GM12878 (cell line): Measurements from ENCODE around the gene ELL. TPM values are rescaled to one million over a fixed set of nuclear protein-coding genes. Genes with fewer than 3 reads are reported as not detected.

Experiments used
- BHLHE40 ChIP-seq, 2 experiments: fragments of 450-650 bp in 1 of 2; IDR thresholded peaks; 2 replicates each; pipeline ENCODE4 v1.6.1; 2011 to 2017; ENCODE audit warnings: low read depth in 2 of 2, borderline replicate concordance in 1 of 2, improper control_type of control experiment in 1 of 2, low read length in 1 of 2, mild to moderate bottlenecking in 1 of 2
- CBFB ChIP-seq: IDR thresholded peaks from 2 replicates; pipeline ENCODE4 v1.6.1; 2016; ENCODE audit warnings: antibody characterized with exemption, low read depth
- CEBPB ChIP-seq, 2 experiments: fragments of 150-350 bp in 1 of 2; IDR thresholded peaks; 2 replicates each; pipeline ENCODE4 v1.6.1; 2012 to 2014; ENCODE audit warnings: low read depth in 2 of 2, low read length in 2 of 2, borderline replicate concordance in 1 of 2, inconsistent platforms in 1 of 2
- ETV6 ChIP-seq, 2 experiments: fragments of 450-650 bp in 1 of 2; IDR thresholded peaks in 1 of 2; conservative IDR thresholded peaks in 1 of 2; 2 replicates each; pipeline ENCODE4 v1.6.1; 2014; ENCODE audit warnings: antibody characterized with exemption in 1 of 2, borderline replicate concordance in 1 of 2, low read depth in 1 of 2, mild to moderate bottlenecking in 1 of 2, moderate library complexity in 1 of 2
- KAT2A ChIP-seq: conservative IDR thresholded peaks from 2 replicates; pipeline ENCODE4 v1.6.1; 2011; ENCODE audit warnings: low read depth, low read length; ENCODE audit not compliant: control insufficient read depth
- MXI1 ChIP-seq: fragments of 150-350 bp; IDR thresholded peaks from 2 replicates; pipeline ENCODE4 v1.6.1; 2011; ENCODE audit warnings: low read depth, mild to moderate bottlenecking, inconsistent platforms, low read length, improper control_type of control experiment
- NBN ChIP-seq: fragments of 450-650 bp; IDR thresholded peaks from 2 replicates; pipeline ENCODE4 v1.6.1; 2016
- NR2C2 ChIP-seq: IDR thresholded peaks from 2 replicates; pipeline ENCODE4 v1.6.1; 2011; ENCODE audit warnings: borderline replicate concordance, low read depth; ENCODE audit not compliant: control insufficient read depth, insufficient read length
- RAD51 ChIP-seq: fragments of 450-650 bp; IDR thresholded peaks from 2 replicates; pipeline ENCODE4 v1.6.1; 2016; ENCODE audit warnings: moderate library complexity, mild to moderate bottlenecking, inconsistent platforms
- RFX5 ChIP-seq: IDR thresholded peaks from 2 replicates; pipeline ENCODE4 v1.6.1; 2011; ENCODE audit warnings: low read depth, low read length, improper control_type of control experiment
- SMAD5 ChIP-seq: IDR thresholded peaks from 2 replicates; pipeline ENCODE4 v1.6.1; 2016; ENCODE audit warnings: antibody characterized with exemption, low read depth
- TARDBP ChIP-seq: IDR thresholded peaks from 2 replicates; pipeline ENCODE4 v1.6.1; 2016; ENCODE audit warnings: borderline replicate concordance
- ZNF274 ChIP-seq: IDR thresholded peaks from one replicate; pipeline ENCODE4 v1.8.0; 2011; ENCODE audit not compliant: insufficient read length, insufficient read depth
- polyA plus RNA-seq, 11 experiments: library from polyadenylated mRNA; depleted of rRNA in 4 of 11; unstranded in 6 of 11; stranded (reverse) in 5 of 11; fragments of >200 nt; fragmentation: Nextera tagmentation in 4 of 11; fragmentation: Illumina TruSeq in 1 of 11; extraction: Ambion mirVana in 4 of 11; extraction: Trizol in 1 of 11; gene quantifications; 1 replicate in 1 of 11; 2 replicates in 10 of 11; pipeline versions ENCODE4 v1.2.1 to v1.2.3, GENCODE V29; 2011 to 2016; ENCODE audit warnings: inconsistent platforms in 2 of 11, missing spikeins in 2 of 11, low read depth in 1 of 11
- total RNA-seq, 4 experiments: library from RNA; depleted of rRNA in 3 of 4; stranded (reverse); fragments of >200 nt in 3 of 4; fragmentation: Illumina TruSeq in 1 of 4; extraction: Trizol in 1 of 4; gene quantifications; 2 replicates each; pipeline versions ENCODE4 v1.2.1 to v1.2.3, GENCODE V29; 2013 to 2021
- TF ChIP-seq, protein P1 (sequence below): IDR thresholded peaks from 2 replicates; pipeline ENCODE4 v1.6.1; 2011; ENCODE audit warnings: low read depth, mild to moderate bottlenecking, low read length, moderate library complexity, borderline replicate concordance; ENCODE audit errors: extremely low read depth
- TF ChIP-seq, protein P2 (sequence below): fragments of 450-650 bp; IDR thresholded peaks from 2 replicates; pipeline ENCODE4 v1.6.1; 2018; ENCODE audit warnings: mild to moderate bottlenecking, low read depth, moderate library complexity; ENCODE audit not compliant: partially characterized antibody
- TF ChIP-seq, protein P3 (sequence below): IDR thresholded peaks from 2 replicates; pipeline ENCODE4 v1.6.1; 2012; ENCODE audit warnings: improper control_type of control experiment, low read depth, low read length; ENCODE audit not compliant: insufficient replicate concordance
- TF ChIP-seq, protein P4 (sequence below): fragments of 450-650 bp; IDR thresholded peaks from 2 replicates; pipeline ENCODE4 v1.6.1; 2017; ENCODE audit warnings: antibody characterized with exemption, mild to moderate bottlenecking, moderate library complexity

The ELL gene
- total and polyA plus RNA-seq, 10 of the 15 experiments (the other 5 are each of a cell fraction or from before 2014, with no cell fraction given) = 0.91 to 25.0 (median 9.1) TPM

DNA sequence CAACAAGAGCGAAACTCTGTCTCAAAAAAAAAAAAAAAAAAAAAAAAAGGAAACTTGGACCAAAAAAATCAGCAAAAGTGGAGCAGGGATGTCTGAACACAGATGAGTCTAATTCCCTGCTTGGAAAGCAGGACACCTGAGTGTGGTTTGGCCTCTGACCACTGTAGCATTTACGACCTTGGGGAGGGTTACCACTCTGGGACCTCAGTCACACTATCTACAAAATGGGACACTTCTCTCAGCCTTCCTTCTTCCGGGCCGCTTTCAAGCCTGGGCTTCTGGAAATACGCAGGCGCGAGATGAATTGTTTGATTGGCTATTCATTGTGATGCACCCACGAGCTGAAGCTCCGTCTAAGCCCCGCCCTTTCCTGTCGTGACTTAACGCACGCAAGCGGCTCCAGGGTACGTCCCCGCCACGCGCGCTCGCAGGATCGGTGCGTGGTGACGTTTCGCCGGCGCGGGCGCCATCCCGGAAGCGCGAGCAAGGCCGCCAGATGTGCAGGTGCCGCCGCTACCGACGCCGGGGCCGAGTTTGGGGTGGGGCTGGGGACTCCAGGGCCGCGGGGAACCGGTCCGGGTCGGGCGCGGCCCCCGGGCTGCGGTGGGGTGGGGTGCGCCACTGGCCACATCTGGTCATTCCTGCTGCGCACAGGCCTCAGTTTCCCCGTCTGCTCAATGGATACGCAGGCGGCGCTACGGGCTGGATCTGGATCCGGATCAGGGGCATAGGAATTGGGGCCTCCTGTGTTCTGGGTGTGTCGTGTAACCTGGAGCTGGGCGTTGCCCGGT is 35.7 kb upstream of the ELL start, which contains the start of gene KXD1 (continued):
- TF ChIP-seq NBN (peak; percentile 84), ETV6 (conservative IDR thresholded peaks at IDR 0.05 in 1 of 2, IDR thresholded peaks at IDR 0.05 in 1 of 2; ENCODE audit: borderline replicate concordance in 1 of 2, low read depth in 1 of 2) (no peak), KAT2A (no peak), MXI1 (peak; percentile 90), BHLHE40 (IDR thresholded peaks at IDR 0.05; ENCODE audit: borderline replicate concordance in 1 of 2, low read depth in 2 of 2, low read length in 1 of 2) (peak; percentile 72 to 90), RAD51 (no peak), CEBPB (IDR thresholded peaks at IDR 0.05; ENCODE audit: borderline replicate concordance in 1 of 2, low read depth in 2 of 2, low read length in 2 of 2) (no peak), TARDBP (no peak), RFX5 (peak; percentile 50; the same call in 1 of the 2 replicates), ZNF274 (no peak), CBFB (peak; percentile 54; the same call in 1 of the 2 replicates), SMAD5 (peak; percentile 59), NR2C2 (no peak)
- TF ChIP-seq, protein P1, sequence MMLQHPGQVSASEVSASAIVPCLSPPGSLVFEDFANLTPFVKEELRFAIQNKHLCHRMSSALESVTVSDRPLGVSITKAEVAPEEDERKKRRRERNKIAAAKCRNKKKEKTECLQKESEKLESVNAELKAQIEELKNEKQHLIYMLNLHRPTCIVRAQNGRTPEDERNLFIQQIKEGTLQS = no peak
- TF ChIP-seq, protein P2, sequence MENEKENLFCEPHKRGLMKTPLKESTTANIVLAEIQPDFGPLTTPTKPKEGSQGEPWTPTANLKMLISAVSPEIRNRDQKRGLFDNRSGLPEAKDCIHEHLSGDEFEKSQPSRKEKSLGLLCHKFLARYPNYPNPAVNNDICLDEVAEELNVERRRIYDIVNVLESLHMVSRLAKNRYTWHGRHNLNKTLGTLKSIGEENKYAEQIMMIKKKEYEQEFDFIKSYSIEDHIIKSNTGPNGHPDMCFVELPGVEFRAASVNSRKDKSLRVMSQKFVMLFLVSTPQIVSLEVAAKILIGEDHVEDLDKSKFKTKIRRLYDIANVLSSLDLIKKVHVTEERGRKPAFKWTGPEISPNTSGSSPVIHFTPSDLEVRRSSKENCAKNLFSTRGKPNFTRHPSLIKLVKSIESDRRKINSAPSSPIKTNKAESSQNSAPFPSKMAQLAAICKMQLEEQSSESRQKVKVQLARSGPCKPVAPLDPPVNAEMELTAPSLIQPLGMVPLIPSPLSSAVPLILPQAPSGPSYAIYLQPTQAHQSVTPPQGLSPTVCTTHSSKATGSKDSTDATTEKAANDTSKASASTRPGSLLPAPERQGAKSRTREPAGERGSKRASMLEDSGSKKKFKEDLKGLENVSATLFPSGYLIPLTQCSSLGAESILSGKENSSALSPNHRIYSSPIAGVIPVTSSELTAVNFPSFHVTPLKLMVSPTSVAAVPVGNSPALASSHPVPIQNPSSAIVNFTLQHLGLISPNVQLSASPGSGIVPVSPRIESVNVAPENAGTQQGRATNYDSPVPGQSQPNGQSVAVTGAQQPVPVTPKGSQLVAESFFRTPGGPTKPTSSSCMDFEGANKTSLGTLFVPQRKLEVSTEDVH = peak; percentile 67
- TF ChIP-seq, protein P3, sequence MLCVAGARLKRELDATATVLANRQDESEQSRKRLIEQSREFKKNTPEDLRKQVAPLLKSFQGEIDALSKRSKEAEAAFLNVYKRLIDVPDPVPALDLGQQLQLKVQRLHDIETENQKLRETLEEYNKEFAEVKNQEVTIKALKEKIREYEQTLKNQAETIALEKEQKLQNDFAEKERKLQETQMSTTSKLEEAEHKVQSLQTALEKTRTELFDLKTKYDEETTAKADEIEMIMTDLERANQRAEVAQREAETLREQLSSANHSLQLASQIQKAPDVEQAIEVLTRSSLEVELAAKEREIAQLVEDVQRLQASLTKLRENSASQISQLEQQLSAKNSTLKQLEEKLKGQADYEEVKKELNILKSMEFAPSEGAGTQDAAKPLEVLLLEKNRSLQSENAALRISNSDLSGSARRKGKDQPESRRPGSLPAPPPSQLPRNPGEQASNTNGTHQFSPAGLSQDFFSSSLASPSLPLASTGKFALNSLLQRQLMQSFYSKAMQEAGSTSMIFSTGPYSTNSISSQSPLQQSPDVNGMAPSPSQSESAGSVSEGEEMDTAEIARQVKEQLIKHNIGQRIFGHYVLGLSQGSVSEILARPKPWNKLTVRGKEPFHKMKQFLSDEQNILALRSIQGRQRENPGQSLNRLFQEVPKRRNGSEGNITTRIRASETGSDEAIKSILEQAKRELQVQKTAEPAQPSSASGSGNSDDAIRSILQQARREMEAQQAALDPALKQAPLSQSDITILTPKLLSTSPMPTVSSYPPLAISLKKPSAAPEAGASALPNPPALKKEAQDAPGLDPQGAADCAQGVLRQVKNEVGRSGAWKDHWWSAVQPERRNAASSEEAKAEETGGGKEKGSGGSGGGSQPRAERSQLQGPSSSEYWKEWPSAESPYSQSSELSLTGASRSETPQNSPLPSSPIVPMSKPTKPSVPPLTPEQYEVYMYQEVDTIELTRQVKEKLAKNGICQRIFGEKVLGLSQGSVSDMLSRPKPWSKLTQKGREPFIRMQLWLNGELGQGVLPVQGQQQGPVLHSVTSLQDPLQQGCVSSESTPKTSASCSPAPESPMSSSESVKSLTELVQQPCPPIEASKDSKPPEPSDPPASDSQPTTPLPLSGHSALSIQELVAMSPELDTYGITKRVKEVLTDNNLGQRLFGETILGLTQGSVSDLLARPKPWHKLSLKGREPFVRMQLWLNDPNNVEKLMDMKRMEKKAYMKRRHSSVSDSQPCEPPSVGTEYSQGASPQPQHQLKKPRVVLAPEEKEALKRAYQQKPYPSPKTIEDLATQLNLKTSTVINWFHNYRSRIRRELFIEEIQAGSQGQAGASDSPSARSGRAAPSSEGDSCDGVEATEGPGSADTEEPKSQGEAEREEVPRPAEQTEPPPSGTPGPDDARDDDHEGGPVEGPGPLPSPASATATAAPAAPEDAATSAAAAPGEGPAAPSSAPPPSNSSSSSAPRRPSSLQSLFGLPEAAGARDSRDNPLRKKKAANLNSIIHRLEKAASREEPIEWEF = no peak
- TF ChIP-seq, protein P4, sequence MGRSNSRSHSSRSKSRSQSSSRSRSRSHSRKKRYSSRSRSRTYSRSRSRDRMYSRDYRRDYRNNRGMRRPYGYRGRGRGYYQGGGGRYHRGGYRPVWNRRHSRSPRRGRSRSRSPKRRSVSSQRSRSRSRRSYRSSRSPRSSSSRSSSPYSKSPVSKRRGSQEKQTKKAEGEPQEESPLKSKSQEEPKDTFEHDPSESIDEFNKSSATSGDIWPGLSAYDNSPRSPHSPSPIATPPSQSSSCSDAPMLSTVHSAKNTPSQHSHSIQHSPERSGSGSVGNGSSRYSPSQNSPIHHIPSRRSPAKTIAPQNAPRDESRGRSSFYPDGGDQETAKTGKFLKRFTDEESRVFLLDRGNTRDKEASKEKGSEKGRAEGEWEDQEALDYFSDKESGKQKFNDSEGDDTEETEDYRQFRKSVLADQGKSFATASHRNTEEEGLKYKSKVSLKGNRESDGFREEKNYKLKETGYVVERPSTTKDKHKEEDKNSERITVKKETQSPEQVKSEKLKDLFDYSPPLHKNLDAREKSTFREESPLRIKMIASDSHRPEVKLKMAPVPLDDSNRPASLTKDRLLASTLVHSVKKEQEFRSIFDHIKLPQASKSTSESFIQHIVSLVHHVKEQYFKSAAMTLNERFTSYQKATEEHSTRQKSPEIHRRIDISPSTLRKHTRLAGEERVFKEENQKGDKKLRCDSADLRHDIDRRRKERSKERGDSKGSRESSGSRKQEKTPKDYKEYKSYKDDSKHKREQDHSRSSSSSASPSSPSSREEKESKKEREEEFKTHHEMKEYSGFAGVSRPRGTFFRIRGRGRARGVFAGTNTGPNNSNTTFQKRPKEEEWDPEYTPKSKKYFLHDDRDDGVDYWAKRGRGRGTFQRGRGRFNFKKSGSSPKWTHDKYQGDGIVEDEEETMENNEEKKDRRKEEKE = no peak
